HFFc6 (cell line): Measurements from ENCODE around the gene KCNQ1. TPM values are rescaled to one million over a fixed set of nuclear protein-coding genes. Genes with fewer than 3 reads are reported as not detected.

Experiments
- DNase-seq: peaks from one replicate; pipeline ENCODE4 v3.0.0-alpha.2; 2018
- H3K27ac Mint-ChIP-seq: 2 replicates; pipeline ENCODE4 v1.8.0; 2020; ENCODE audit warnings: mild to moderate bottlenecking, mixed read lengths
- H3K27me3 Mint-ChIP-seq: 2 replicates; pipeline ENCODE4 v1.8.0; 2021; ENCODE audit warnings: mild to moderate bottlenecking, moderate library complexity, mixed read lengths; ENCODE audit not compliant: insufficient read depth
- H3K36me3 Mint-ChIP-seq: 2 replicates; pipeline ENCODE4 v1.8.0; 2021; ENCODE audit warnings: low read depth, mixed read lengths
- H3K4me1 Mint-ChIP-seq: 2 replicates; pipeline ENCODE4 v1.8.0; 2020; ENCODE audit warnings: low read depth, mixed read lengths
- H3K4me3 Mint-ChIP-seq: 2 replicates; pipeline ENCODE4 v1.8.0; 2020; ENCODE audit warnings: mild to moderate bottlenecking, moderate library complexity, mixed read lengths
- H3K9me3 Mint-ChIP-seq: 2 replicates; pipeline ENCODE4 v1.8.0; 2020; ENCODE audit warnings: mild to moderate bottlenecking, mixed read lengths
- CTCF ChIP-seq: fragments of 200-600 bp; sonication (generic); IDR thresholded peaks from 2 replicates; pipeline ENCODE4 v1.5.0; 2021; ENCODE audit warnings: antibody characterized with exemption, mild to moderate bottlenecking
- total RNA-seq, 6 experiments: library from RNA; stranded (reverse); fragmentation: NEBNext Ultra II Directional; extraction: Animal tissue kit (Norgen Biotek cat#: 25700); gene quantifications; 2 replicates in 1 of 6; 3 replicates in 5 of 6; pipeline ENCODE4 v1.2.3, GENCODE V29; 2021

KCNQ1 gene
- total RNA-seq, 6 experiments from 2014 or later = not detected

DNA sequence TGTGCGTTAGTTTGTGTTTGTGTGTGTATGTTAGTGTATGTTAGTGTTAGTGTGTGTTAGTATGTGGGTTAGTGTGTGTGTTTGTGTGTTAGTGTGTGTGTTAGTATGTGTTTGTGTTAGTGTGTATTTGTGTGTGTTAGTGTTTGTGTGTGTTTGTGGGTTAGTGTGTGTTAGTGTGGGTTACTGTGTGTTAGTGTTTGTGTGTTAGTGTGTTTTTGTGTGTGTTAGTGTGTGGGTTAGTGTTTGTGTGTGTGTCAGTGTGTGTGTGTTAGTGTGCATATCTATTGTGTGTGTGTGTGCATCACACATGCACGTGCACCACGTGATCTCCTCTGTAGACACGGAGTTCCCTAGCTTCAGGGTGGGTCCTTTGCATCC is 139.6 kb downstream of the KCNQ1 start:
- no peak overlapping the region for H3K27ac Mint-ChIP-seq
- no peak for DNase-seq
- peaks cover 16% of the 10 kb centered on the region for H3K27me3 Mint-ChIP-seq
- H3K9me3 Mint-ChIP-seq = no peaks in the 10 kb centered on the region
- H3K36me3 Mint-ChIP-seq = no peaks in the 10 kb centered on the region
- TF ChIP-seq CTCF = no peak
- no peak overlapping the region for H3K4me3 Mint-ChIP-seq
- H3K4me1 Mint-ChIP-seq = no peaks in the 10 kb centered on the region

DNA sequence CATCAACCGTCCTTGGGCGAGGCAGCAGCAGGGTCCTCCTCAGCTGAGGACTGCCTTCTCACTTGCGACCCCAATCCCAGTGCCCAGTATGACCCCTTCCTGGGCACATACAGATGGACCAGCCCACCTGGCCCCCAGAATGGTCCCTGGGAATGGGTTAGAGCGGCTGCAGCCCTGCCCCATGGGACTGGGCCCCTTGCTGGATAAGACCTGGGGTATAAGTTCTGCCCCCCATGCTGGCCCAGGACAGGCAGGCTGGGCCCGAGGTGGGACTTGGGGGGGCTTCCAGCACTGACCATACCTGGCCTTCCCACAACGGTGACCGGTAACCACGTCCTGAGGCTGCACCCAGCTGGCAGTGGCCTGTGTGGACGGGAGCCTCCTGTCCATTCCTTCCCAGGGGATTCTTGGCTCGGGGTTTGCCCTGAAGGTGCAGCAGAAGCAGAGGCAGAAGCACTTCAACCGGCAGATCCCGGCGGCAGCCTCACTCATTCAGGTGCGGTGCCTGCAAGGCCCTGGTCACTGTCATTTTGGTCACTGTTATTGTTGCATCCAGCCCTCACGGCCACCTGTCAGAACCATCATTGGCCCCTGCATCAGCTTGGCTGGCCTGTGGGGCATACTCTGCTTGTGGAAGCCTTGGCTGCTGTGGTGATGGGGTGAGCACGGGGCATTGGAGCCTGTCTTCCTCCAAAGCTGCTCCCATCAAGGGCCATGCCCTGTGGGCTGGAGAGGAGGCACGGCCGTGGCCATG is 140.2 kb downstream of the KCNQ1 start:
- H3K4me3 Mint-ChIP-seq = no peak overlapping the region
- no peak for TF ChIP-seq CTCF
- H3K36me3 Mint-ChIP-seq = no peaks in the 10 kb centered on the region
- no peak overlapping the region for H3K27ac Mint-ChIP-seq
- no peak for DNase-seq
- H3K27me3 Mint-ChIP-seq = peaks cover 16% of the 10 kb centered on the region
- no peaks in the 10 kb centered on the region for H3K4me1 Mint-ChIP-seq
- H3K9me3 Mint-ChIP-seq = no peaks in the 10 kb centered on the region

- TF ChIP-seq CTCF = no peak
- H3K4me3 Mint-ChIP-seq = no peak overlapping the region
- H3K27me3 Mint-ChIP-seq = peaks cover 20% of the 10 kb centered on the region
- H3K9me3 Mint-ChIP-seq = no peaks in the 10 kb centered on the region
- no peak overlapping the region for H3K27ac Mint-ChIP-seq
- H3K36me3 Mint-ChIP-seq = no peaks in the 10 kb centered on the region
- H3K4me1 Mint-ChIP-seq = no peaks in the 10 kb centered on the region
- no peak for DNase-seq
Observed at GRCh38 chr11:2585566-2586086, 140.8 kb downstream of the KCNQ1 start.

DNA sequence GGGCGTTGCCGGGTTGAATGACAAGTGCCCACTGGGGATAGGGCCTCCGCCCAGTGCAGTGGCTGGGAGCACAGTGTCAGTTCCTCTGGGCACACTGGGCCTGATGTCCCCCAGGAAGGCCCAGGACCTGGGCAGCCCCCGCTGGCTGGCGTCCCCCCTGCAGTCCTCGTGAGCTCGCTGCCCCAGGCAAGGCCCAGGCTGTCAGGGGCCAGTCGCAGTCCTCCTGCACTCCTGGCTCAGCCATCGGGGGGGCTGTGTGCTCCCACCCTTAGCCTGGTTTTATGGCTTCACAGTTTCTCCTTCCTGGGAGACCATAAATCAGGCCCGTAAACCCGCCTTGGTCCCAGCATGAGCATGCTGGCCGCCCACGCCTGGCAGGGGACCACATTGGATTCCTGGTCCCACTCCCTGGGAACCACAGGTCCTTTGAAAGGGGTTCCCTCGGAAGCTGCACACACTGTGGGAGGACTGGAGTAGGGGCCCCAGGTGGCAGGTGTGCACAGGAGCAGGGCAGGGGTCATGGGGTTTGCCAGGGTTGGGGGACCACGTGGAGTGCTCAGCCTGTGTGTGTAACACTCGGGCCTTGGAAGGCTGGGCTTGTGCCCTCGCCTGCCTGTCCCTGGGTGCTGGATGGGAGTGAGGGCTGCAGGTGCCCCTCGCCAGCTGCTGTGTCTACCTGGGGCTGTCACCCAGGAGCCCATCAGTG is 141.4 kb downstream of the KCNQ1 start:
- Mint-ChIP-seq H3K9me3 (no peaks in the 10 kb centered on the region), H3K36me3 (no peaks in the 10 kb centered on the region), H3K4me1 (no peaks in the 10 kb centered on the region), H3K27ac (no peak overlapping the region), H3K27me3 (peaks cover 24% of the 10 kb centered on the region), H3K4me3 (no peak overlapping the region)
- TF ChIP-seq CTCF = no peak
- no peak for DNase-seq

- H3K27ac Mint-ChIP-seq = no peak overlapping the region
- no peak for DNase-seq
- no peak overlapping the region for H3K4me3 Mint-ChIP-seq
- TF ChIP-seq CTCF = no peak
- H3K9me3 Mint-ChIP-seq = no peaks in the 10 kb centered on the region
- no peaks in the 10 kb centered on the region for H3K4me1 Mint-ChIP-seq
- peaks cover 22% of the 10 kb centered on the region for H3K27me3 Mint-ChIP-seq
- no peaks in the 10 kb centered on the region for H3K36me3 Mint-ChIP-seq
Observed at GRCh38 chr11:2586793-2587131, 142.0 kb downstream of the KCNQ1 start.
